HG02642 (cell line): Measurements from ENCODE around the gene HNRNPUL2.
A peak's percentile ranks its signal among the peaks of the same experiment; 100 is the strongest.
"Not testable (repeated sequence)": the region's sequence is repeated elsewhere in the genome, so short reads cannot be mapped to it uniquely, and the experiment has no call there.

ENCODE experiments used
- ATAC-seq: cut with Tn5 transposase; IDR thresholded peaks from one replicate; pipeline ENCODE4 v1.9.1; 2021; ENCODE audit warnings: mild to moderate bottlenecking; ENCODE audit not compliant: unreplicated experiment, poor library complexity

The HNRNPUL2 gene

DNA sequence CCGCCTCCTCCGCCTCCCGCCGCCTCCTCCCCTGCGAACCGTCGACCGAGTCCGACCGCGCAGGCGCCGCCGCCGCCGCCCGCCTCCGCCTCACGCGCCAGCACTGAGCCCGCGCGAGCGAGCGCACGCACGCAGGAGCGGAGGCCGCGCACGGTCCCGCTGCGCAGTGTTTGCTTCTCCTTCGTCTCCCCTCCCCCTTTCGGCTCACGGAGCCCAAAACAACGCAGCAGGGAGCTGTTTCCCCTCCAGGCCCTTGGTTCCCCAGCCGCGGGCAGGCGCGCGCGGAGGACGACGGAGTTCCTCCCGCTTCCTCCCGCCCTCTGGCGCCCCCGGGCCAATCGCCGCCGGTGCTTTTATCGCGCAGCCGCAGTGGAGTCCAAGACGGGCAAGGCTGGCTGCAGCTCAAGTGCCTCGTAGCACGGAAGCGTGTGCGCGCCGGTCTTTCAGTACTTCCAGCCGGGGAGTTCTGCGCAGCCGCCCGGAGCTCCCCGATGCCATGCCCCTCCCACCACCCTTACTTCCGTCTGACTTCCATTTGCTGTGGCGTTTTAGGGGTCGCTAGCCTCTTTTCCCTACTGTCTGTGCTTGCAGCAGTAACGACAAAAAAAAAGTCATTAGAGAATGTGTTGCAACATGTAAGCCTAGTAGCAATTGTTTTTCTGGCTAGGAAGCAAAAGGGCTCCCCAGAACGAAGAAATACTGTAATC lies at the start of gene HNRNPUL2:
Gene HNRNPUL2, minus strand, starts transcription at position 293 of the 707 bp plus-strand sequence. CDS start 301 bp downstream, outside the sequence.
- ATAC-seq, result peak; percentile 72

GRCh38 chr11:62775646-62776045 lies 48.4 kb upstream of the HNRNPUL2 start:
- no peak for ATAC-seq

- ATAC-seq, result no peak
Measured at GRCh38 chr11:62774407-62774806, 47.1 kb upstream of the HNRNPUL2 start.

GRCh38 chr11:62771144-62772021 lies 44.1 kb upstream of the HNRNPUL2 start, which contains the start of gene TAF6L:
Gene TAF6L, plus strand, starts transcription at chr11:62771396. Its CDS starts 4,388 bp downstream, at chr11:62775784.
- ATAC-seq, result peak; percentile 87

GRCh38 chr11:62770778-62771143 lies 43.5 kb upstream of the HNRNPUL2 start:
- ATAC-seq, result peak; percentile 9

- not testable (repeated sequence) for ATAC-seq
Measured at GRCh38 chr11:62760867-62761227, 33.6 kb upstream of the HNRNPUL2 start.

DNA sequence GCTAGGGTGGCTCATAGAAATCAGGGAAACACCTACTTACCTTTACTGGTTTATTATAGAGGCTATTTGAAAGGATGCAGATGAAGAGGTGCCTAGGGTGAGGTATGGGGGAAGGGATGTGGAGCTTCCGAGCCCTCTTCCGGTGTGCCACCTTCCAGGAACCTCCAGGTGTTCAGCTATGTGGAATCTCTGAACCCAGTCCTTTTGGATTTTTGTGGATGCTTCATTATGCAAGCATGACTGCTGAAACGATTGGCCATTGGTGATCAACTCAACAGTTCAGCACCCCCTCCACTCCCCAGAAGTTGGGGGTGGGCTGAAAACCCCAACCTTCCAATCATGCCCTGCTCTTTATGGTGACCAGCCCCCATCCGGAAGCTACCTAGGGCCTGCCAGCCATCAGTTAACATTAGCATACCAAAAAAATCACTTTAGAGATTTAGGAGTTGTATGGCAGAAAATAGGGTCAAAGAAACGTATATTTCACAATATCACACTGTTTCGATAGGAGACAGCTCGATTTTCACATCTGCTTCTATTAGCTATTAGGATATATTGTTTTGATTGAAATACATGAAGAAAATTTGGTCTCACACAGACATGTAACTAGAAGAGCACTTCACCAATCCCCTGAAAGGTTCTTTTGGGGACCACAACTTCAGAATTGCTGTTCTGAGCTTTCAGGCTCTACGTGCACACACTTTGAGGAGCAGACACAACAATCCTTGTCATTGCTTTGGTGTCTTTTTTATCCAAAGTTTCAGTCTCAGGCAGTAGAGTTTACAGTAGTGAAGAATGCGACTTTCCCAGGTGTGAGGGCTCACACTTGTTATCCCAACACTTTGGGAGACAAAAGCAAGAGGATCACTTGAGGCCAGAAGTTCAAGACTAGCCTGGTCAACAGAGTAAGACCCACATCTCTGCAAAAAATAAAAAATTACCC lies 30.9 kb upstream of the HNRNPUL2 start:
- no peak for ATAC-seq

DNA sequence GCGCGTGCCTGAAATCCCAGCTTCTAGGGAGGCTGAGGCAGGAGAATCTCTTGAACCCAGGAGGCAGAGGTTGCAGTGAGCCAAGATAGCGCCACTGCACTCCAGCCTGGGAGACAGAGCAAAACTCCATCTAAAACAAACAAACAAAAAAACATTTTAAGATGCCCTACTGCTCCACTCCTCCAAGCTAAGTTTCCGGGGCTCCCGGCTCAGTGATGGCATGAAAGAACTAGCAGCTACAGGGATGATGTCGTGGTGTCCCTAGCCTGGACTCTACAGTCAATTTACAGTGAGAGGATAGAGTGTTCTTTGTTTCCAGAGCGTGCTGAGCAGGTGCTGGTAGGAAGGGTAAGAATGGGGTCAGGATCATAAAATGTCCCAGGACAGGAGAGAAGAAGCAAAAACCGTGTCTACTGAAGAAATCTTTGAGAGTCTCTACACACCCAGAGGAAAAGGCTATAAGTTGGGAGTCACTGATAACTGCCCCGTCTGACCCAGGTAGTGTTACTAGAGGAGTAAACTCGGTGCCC lies 27.9 kb upstream of the HNRNPUL2 start:
- no peak for ATAC-seq

- ATAC-seq, result peak; percentile 96
Measured at GRCh38 chr11:62753736-62754603, 26.7 kb upstream of the HNRNPUL2 start, which contains the start of gene ZBTB3. Gene ZBTB3, minus strand, starts transcription at chr11:62754160. Its CDS starts 496 bp downstream, at chr11:62753664.

DNA sequence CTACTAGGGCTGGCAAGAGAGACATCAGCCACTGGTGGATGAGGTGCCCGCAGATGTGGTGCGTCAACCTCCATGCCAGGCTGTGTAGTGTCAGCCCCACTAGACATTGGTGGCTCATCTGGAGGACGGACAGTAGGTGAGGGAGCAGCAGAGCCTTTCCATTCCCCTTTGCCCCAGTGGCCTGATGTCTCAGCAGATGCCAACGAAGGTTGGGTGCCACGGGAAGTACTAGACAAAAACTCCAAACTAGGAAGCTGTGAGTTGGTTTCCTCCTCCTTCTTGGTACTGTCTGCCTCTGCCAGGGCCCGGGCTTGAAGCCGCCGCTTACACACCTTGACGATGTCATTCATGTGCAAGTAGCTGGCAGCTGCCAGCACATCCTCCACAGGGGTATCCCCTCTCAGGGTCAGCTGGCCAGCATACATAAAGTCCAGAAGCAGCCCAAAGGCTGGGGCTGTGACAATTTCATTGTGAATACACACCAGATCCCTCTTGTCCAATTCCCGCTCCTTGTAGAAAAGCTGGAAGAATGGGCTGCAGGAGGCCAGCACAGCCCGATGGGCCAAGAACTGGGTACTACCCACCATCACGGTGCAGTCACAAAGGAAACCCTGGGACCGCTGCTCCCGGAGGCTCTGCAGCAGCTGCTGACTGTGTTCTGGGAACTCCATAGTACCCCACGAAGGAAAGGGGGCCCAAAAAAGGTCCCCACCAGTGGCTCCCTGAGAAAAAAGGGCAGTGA lies 25.9 kb upstream of the HNRNPUL2 start:
- no peak for ATAC-seq

- no peak for ATAC-seq
Measured at GRCh38 chr11:62752177-62752785, 25.0 kb upstream of the HNRNPUL2 start.

DNA sequence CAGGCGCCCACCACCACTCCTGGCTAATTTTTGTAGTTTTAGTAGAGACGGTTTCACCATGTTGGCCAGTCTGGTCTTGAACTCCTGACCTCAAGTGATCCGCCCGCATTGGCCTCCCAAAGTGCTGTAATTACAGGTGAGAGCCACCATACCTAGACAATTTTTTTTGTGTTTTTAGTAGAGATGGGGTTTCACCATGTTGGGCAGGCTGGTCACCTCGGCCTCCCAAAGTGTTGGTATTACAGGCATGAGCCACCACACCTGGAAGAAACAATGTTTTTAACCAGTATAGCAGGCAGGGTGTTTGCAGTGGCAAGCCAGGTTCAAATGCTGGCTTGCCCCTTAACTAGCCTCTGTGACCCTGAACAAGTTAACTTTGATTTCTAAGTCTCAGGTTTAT lies 22.7 kb upstream of the HNRNPUL2 start:
- ATAC-seq, result not testable (repeated sequence)

- no peak for ATAC-seq
Measured at GRCh38 chr11:62747475-62748160, 20.4 kb upstream of the HNRNPUL2 start.

DNA sequence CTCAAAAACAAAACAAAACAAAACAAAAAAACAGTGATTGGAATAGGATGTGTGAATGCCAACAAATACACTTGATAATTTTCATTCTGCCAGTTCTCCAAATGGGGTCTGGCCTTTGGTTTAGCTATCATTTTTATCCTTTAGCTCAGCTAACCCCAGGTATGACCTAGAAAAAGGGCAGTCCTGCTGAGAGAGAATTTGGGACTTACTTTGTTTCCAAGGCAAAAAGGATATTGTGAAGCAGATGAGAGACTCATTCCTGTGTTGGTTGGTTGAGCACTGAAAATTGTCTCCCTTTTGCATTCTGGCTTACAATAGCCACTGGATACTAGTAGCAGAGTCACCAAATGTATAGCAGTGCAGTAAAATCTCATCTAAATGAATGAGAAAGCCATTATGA lies 9.9 kb upstream of the HNRNPUL2 start:
- ATAC-seq, result no peak

DNA sequence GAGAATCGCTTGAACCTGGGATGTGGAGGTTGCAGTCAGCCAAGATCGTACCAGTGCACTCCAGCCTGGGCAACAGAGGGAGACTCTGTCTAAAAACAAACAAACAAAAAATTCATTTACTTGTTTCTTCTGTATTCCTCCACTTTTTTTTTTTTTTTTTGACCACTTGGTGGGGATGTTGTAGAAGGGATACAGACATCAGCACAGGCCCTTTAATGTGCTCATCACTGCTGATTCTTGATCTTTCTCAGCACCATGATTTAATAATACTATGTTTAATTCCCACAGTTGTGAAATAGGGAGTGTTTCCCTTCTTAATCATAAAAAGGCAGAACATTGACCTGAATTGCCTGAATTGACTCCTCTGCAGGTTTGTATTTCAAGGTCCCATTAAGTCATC lies 5.6 kb upstream of the HNRNPUL2 start:
- no peak for ATAC-seq

DNA sequence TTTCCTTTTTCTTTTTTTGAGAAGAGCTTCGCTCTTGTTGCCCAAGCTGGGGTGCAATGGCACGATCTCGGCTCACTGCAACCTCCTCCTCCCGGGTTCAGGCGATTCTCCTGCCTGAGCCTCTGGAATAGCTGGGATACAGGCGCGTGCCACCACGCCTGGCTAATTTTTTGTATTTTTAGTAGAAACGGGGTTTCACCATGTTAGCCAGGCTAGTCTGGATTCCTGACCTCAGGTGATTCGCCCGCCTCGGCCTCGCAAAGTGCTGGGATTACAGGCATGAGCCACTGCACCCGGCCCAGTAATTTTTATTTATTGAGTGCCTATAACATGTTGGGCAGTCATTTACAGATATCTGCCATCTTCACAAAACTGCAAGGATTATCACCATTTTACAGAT lies 2.8 kb upstream of the HNRNPUL2 start:
- not testable (repeated sequence) for ATAC-seq
